ENCODE results near the gene KRTAP10-1. TPM values are rescaled to one million over a fixed set of nuclear protein-coding genes. Genes with fewer than 3 reads are reported as not detected.

The KRTAP10-1 gene
- total and polyA plus RNA-seq, 5 donors from 2014 or later: not detected

- no peak for DNase-seq
- H3K4me3 Mint-ChIP-seq: no peak overlapping the region
- Histone ChIP-seq H3K4me3 (ENCODE audit: low read depth, low read length) (no peak overlapping the region), H3K4me1 (ENCODE audit: control insufficient read depth, insufficient read depth, low read length, poor library complexity, severe bottlenecking) (peaks cover 12% of the 10 kb centered on the region), H3K27ac (ENCODE audit: insufficient read depth, low read length, poor library complexity, severe bottlenecking) (no peak overlapping the region), H3K9me3 (ENCODE audit: control insufficient read depth in 2 of 2, low read length in 2 of 2) (no peaks in the 10 kb centered on the region), H3K27me3 (ENCODE audit: control insufficient read depth, insufficient read depth, low read length) (no peaks in the 10 kb centered on the region), H3K36me3 (ENCODE audit: control insufficient read depth, insufficient read depth, low read length) (no peaks in the 10 kb centered on the region)
- H3K27me3 Mint-ChIP-seq: peaks cover 11% of the 10 kb centered on the region
- H3K9me3 Mint-ChIP-seq: peaks cover 0 to 3% (median 0%) of the 10 kb centered on the region in 7 donors
- no peaks in the 10 kb centered on the region for H3K36me3 Mint-ChIP-seq
- no peak overlapping the region for H3K27ac Mint-ChIP-seq
- peaks cover 11 to 17% (median 14%) of the 10 kb centered on the region in 4 donors for H3K4me1 Mint-ChIP-seq
- ATAC-seq (ENCODE audit: low read depth in 2 of 2): no peak
These were observed 28.9 kb upstream of the KRTAP10-1 start for GRCh38 chr21:44568667-44569556.

GRCh38 chr21:44568261-44568660, 28.3 kb upstream of the KRTAP10-1 start:
- Histone ChIP-seq H3K36me3 (ENCODE audit: control insufficient read depth, insufficient read depth, low read length) (no peaks in the 10 kb centered on the region), H3K4me3 (ENCODE audit: low read depth, low read length) (no peak overlapping the region), H3K9me3 (ENCODE audit: control insufficient read depth in 2 of 2, low read length in 2 of 2) (no peaks in the 10 kb centered on the region), H3K27me3 (ENCODE audit: control insufficient read depth, insufficient read depth, low read length) (no peaks in the 10 kb centered on the region), H3K27ac (ENCODE audit: insufficient read depth, low read length, poor library complexity, severe bottlenecking) (no peak overlapping the region), H3K4me1 (ENCODE audit: control insufficient read depth, insufficient read depth, low read length, poor library complexity, severe bottlenecking) (peaks cover 12% of the 10 kb centered on the region)
- peaks cover 10% of the 10 kb centered on the region for H3K27me3 Mint-ChIP-seq
- ATAC-seq (ENCODE audit: low read depth in 2 of 2) (no peak), DNase-seq (no peak)
- peaks cover 0 to 3% (median 1%) of the 10 kb centered on the region in 7 donors for H3K9me3 Mint-ChIP-seq
- H3K27ac Mint-ChIP-seq: no peak overlapping the region
- H3K4me3 Mint-ChIP-seq: no peak overlapping the region
- H3K36me3 Mint-ChIP-seq: no peaks in the 10 kb centered on the region
- peaks cover 11 to 17% (median 14%) of the 10 kb centered on the region in 4 donors for H3K4me1 Mint-ChIP-seq

GRCh38 chr21:44567481-44568171, 27.6 kb upstream of the KRTAP10-1 start:
- Mint-ChIP-seq H3K27me3 (peaks cover 5% of the 10 kb centered on the region), H3K4me3 (no peak overlapping the region), H3K27ac (no peak overlapping the region), H3K4me1 (peaks cover 11 to 17% (median 14%) of the 10 kb centered on the region in 4 donors), H3K9me3 (peaks cover 0 to 7% (median 2%) of the 10 kb centered on the region in 7 donors), H3K36me3 (no peaks in the 10 kb centered on the region)
- DNase-seq (no peak), ATAC-seq (ENCODE audit: low read depth in 2 of 2) (no peak)
- Histone ChIP-seq H3K27ac (ENCODE audit: insufficient read depth, low read length, poor library complexity, severe bottlenecking) (no peak overlapping the region), H3K4me3 (ENCODE audit: low read depth, low read length) (no peak overlapping the region), H3K27me3 (ENCODE audit: control insufficient read depth, insufficient read depth, low read length) (no peaks in the 10 kb centered on the region), H3K36me3 (ENCODE audit: control insufficient read depth, insufficient read depth, low read length) (no peaks in the 10 kb centered on the region), H3K4me1 (ENCODE audit: control insufficient read depth, insufficient read depth, low read length, poor library complexity, severe bottlenecking) (peaks cover 12% of the 10 kb centered on the region), H3K9me3 (ENCODE audit: control insufficient read depth in 2 of 2, low read length in 2 of 2) (peaks cover 0 to 1% of the 10 kb centered on the region in 2 experiments)

- no peak overlapping the region for H3K27ac Mint-ChIP-seq
- no peak overlapping the region for H3K4me3 Mint-ChIP-seq
- H3K27ac ChIP-seq (ENCODE audit: insufficient read depth, low read length, poor library complexity, severe bottlenecking): no peak overlapping the region
- peaks cover 2% of the 10 kb centered on the region for H3K27me3 Mint-ChIP-seq
- no peaks in the 10 kb centered on the region for H3K36me3 ChIP-seq (ENCODE audit: control insufficient read depth, insufficient read depth, low read length)
- H3K4me3 ChIP-seq (ENCODE audit: low read depth, low read length): no peak overlapping the region
- peaks cover 11 to 17% (median 14%) of the 10 kb centered on the region in 4 donors for H3K4me1 Mint-ChIP-seq
- ATAC-seq (ENCODE audit: low read depth in 2 of 2): no peak
- H3K36me3 Mint-ChIP-seq: no peaks in the 10 kb centered on the region
- H3K4me1 ChIP-seq (ENCODE audit: control insufficient read depth, insufficient read depth, low read length, poor library complexity, severe bottlenecking): peaks cover 12% of the 10 kb centered on the region
- no peak for DNase-seq
- H3K9me3 Mint-ChIP-seq: peaks cover 0 to 12% (median 7%) of the 10 kb centered on the region in 7 donors
- H3K27me3 ChIP-seq (ENCODE audit: control insufficient read depth, insufficient read depth, low read length): no peaks in the 10 kb centered on the region
- H3K9me3 ChIP-seq (ENCODE audit: control insufficient read depth in 2 of 2, low read length in 2 of 2): peaks cover 2 to 5% of the 10 kb centered on the region in 2 experiments
These were observed 26.4 kb upstream of the KRTAP10-1 start for GRCh38 chr21:44566403-44566802.

GRCh38 chr21:44564886-44565598, 25.0 kb upstream of the KRTAP10-1 start:
- ATAC-seq (ENCODE audit: low read depth in 2 of 2) (no peak), DNase-seq (peak in 2 of 3 donors; percentile 19 to 26)
- Histone ChIP-seq H3K36me3 (ENCODE audit: control insufficient read depth, insufficient read depth, low read length) (no peaks in the 10 kb centered on the region), H3K4me1 (ENCODE audit: control insufficient read depth, insufficient read depth, low read length, poor library complexity, severe bottlenecking) (peaks cover 12% of the 10 kb centered on the region), H3K9me3 (ENCODE audit: control insufficient read depth in 2 of 2, low read length in 2 of 2) (peaks cover 2 to 5% of the 10 kb centered on the region in 2 experiments), H3K27me3 (ENCODE audit: control insufficient read depth, insufficient read depth, low read length) (no peaks in the 10 kb centered on the region), H3K27ac (ENCODE audit: insufficient read depth, low read length, poor library complexity, severe bottlenecking) (peak overlapping the region; percentile 72), H3K4me3 (ENCODE audit: low read depth, low read length) (peak overlapping the region; percentile 38)
- H3K27ac Mint-ChIP-seq: peak overlapping the region; percentile 1 to 84 (median 51)
- no peaks in the 10 kb centered on the region for H3K27me3 Mint-ChIP-seq
- H3K9me3 Mint-ChIP-seq: peaks cover 0 to 24% (median 9%) of the 10 kb centered on the region in 7 donors
- peak overlapping the region; percentile 4 to 74 (median 14) for H3K4me3 Mint-ChIP-seq
- H3K4me1 Mint-ChIP-seq: peaks cover 11 to 17% (median 14%) of the 10 kb centered on the region in 4 donors
- peaks cover 6% of the 10 kb centered on the region for H3K36me3 Mint-ChIP-seq

GRCh38 chr21:44564099-44564498, 24.1 kb upstream of the KRTAP10-1 start:
- Mint-ChIP-seq H3K9me3 (peaks cover 0 to 26% (median 9%) of the 10 kb centered on the region in 7 donors), H3K4me3 (no peak overlapping the region)

GRCh38 chr21:44558695-44559094, 18.7 kb upstream of the KRTAP10-1 start, which contains the start of gene KRTAP10-3:
Gene KRTAP10-3, minus strand, starts transcription at chr21:44558795. Its CDS starts 80 bp downstream, at chr21:44558715.
- ATAC-seq (ENCODE audit: low read depth in 2 of 2): no peak
- H3K27ac Mint-ChIP-seq: peak within 1 kb of the TSS in 1 of 3 donors; percentile 72
- peaks cover 0 to 30% (median 9%) of the 10 kb centered on the region in 7 donors for H3K9me3 Mint-ChIP-seq

More at GRCh38 chr21:44564099-44564498, 24.1 kb upstream of the KRTAP10-1 start:
- Histone ChIP-seq H3K9me3 (ENCODE audit: control insufficient read depth in 2 of 2, low read length in 2 of 2) (peaks cover 5% of the 10 kb centered on the region in 2 experiments), H3K36me3 (ENCODE audit: control insufficient read depth, insufficient read depth, low read length) (no peaks in the 10 kb centered on the region), H3K4me1 (ENCODE audit: control insufficient read depth, insufficient read depth, low read length, poor library complexity, severe bottlenecking) (peaks cover 12% of the 10 kb centered on the region), H3K27ac (ENCODE audit: insufficient read depth, low read length, poor library complexity, severe bottlenecking) (peak overlapping the region; percentile 72), H3K27me3 (ENCODE audit: control insufficient read depth, insufficient read depth, low read length) (no peaks in the 10 kb centered on the region), H3K4me3 (ENCODE audit: low read depth, low read length) (no peak overlapping the region)
- peaks cover 11 to 16% (median 13%) of the 10 kb centered on the region in 4 donors for H3K4me1 Mint-ChIP-seq
- H3K27ac Mint-ChIP-seq: no peak overlapping the region
- DNase-seq (no peak), ATAC-seq (ENCODE audit: low read depth in 2 of 2) (no peak)
- peaks cover 6% of the 10 kb centered on the region for H3K36me3 Mint-ChIP-seq
- no peaks in the 10 kb centered on the region for H3K27me3 Mint-ChIP-seq

More at GRCh38 chr21:44558695-44559094, 18.7 kb upstream of the KRTAP10-1 start, which contains the start of gene KRTAP10-3:
- Histone ChIP-seq H3K4me3 (ENCODE audit: low read depth, low read length) (no peak within 1 kb of the TSS), H3K27ac (ENCODE audit: insufficient read depth, low read length, poor library complexity, severe bottlenecking) (no peak within 1 kb of the TSS), H3K36me3 (ENCODE audit: control insufficient read depth, insufficient read depth, low read length) (no peaks in the 10 kb centered on the region), H3K9me3 (ENCODE audit: control insufficient read depth in 2 of 2, low read length in 2 of 2) (peaks cover 5% of the 10 kb centered on the region in 2 experiments), H3K27me3 (ENCODE audit: control insufficient read depth, insufficient read depth, low read length) (no peaks in the 10 kb centered on the region), H3K4me1 (ENCODE audit: control insufficient read depth, insufficient read depth, low read length, poor library complexity, severe bottlenecking) (no peaks in the 10 kb centered on the region)
- H3K4me3 Mint-ChIP-seq: no peak within 1 kb of the TSS
- peaks cover 6% of the 10 kb centered on the region for H3K36me3 Mint-ChIP-seq
- no peaks in the 10 kb centered on the region for H3K27me3 Mint-ChIP-seq
- H3K4me1 Mint-ChIP-seq: no peaks in the 10 kb centered on the region
- DNase-seq: no peak

Measured in CD4-positive, CD25-positive, alpha-beta regulatory T cell (primary cell).